Choroid plexus epithelial cell (primary cell): ENCODE data around the gene SFPQ.

ENCODE experiments used
- DNase-seq: peaks from one replicate; pipeline ENCODE4 v3.0.0-alpha.2; 2010; ENCODE audit warnings: low read depth
- H3K4me3 ChIP-seq: 2 replicates; pipeline ENCODE4 v1.5.1; 2011; ENCODE audit warnings: low read depth, mild to moderate bottlenecking, control low read depth, low read length, moderate library complexity
- TF ChIP-seq, protein P1 (sequence below): conservative IDR thresholded peaks from 2 replicates; pipeline ENCODE4 v1.5.1; 2011; ENCODE audit warnings: low read depth, mild to moderate bottlenecking, control low read depth, inconsistent platforms, low read length, moderate library complexity

The SFPQ gene

GRCh38 chr1:35192056-35192852 is 691 bp downstream of the SFPQ start:
- TF ChIP-seq, protein P1, sequence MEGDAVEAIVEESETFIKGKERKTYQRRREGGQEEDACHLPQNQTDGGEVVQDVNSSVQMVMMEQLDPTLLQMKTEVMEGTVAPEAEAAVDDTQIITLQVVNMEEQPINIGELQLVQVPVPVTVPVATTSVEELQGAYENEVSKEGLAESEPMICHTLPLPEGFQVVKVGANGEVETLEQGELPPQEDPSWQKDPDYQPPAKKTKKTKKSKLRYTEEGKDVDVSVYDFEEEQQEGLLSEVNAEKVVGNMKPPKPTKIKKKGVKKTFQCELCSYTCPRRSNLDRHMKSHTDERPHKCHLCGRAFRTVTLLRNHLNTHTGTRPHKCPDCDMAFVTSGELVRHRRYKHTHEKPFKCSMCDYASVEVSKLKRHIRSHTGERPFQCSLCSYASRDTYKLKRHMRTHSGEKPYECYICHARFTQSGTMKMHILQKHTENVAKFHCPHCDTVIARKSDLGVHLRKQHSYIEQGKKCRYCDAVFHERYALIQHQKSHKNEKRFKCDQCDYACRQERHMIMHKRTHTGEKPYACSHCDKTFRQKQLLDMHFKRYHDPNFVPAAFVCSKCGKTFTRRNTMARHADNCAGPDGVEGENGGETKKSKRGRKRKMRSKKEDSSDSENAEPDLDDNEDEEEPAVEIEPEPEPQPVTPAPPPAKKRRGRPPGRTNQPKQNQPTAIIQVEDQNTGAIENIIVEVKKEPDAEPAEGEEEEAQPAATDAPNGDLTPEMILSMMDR: no peak
- peak overlapping the region; percentile 97 for H3K4me3 ChIP-seq
- DNase-seq: peak; percentile 79

DNA sequence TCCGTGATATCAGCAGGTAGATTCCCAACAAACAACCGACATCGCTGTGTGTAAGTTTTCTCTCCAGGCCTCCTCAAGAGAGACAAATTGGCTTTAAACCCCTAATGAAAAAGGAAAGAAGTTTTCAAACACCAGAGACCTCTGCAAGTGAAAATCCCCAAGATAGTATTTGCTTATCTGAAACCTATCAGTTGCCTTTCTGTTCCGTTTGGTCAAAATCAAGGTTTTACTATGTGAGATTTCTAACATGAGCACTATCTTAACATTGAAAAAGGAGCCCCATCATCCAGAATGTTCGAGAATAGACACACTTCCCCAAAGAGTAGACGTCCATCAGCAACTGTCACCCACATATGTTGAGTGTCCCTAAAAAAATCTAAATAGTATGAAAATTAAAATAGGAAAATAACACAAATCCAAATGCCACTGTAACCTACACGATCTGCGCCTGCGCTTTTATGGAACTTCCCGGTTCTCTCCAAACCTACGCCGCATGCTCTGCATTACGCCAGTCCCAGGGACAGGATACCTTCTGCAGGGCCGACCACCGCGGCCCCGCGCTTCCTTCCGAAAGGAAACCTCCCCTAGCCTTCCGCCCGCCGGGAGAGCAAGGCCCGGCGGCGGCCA is 1.4 kb downstream of the SFPQ start:
- TF ChIP-seq, protein P1: no peak
- DNase-seq: no peak
- H3K4me3 ChIP-seq: peak overlapping the region; percentile 97

GRCh38 chr1:35190784-35191183 is 2.2 kb downstream of the SFPQ start:
- TF ChIP-seq, protein P1: no peak
- peak overlapping the region; percentile 97 for H3K4me3 ChIP-seq
- DNase-seq: no peak

GRCh38 chr1:35188578-35189392 is 4.2 kb downstream of the SFPQ start:
- TF ChIP-seq, protein P1: no peak
- DNase-seq: no peak
- no peak overlapping the region for H3K4me3 ChIP-seq

DNA sequence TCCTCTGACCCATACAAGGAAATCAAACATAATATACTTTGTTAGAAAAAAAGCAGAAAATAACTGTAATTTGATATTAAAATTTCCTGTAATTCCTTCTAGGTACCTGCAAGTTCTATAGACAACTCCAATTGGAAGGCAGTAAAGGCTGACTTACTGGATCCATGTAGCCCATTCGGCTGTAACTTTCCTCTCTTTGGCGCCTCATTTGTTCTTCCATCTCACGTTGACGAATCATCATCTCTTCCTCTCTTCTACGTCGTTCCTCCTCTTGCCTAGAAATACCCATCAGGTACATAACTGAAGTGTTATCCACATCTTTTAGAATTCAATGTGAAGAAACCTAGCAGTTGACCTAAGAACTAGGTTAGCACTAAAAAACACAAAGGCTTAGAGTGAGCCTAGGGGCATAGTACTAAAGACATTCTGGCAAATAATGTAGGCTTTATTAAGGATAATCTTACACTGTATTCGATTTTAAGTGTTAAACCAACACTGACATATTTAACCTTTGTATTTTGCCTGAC is 5.1 kb downstream of the SFPQ start:
- no peak overlapping the region for H3K4me3 ChIP-seq
- TF ChIP-seq, protein P1: no peak
- DNase-seq: no peak

GRCh38 chr1:35186239-35186638 is 6.7 kb downstream of the SFPQ start:
- TF ChIP-seq, protein P1: no peak
- H3K4me3 ChIP-seq: no peak overlapping the region
- DNase-seq: no peak
